Neural crest cell (in vitro differentiated cells): Measurements from ENCODE around the gene TSC2. TPM values are rescaled to one million over a fixed set of nuclear protein-coding genes. Genes with fewer than 3 reads are reported as not detected.

ENCODE experiments used
- DNase-seq: peaks from one replicate; pipeline ENCODE4 v3.0.0; 2021; ENCODE audit warnings: low read depth, mixed read lengths, low spot score
- H3K27ac Mint-ChIP-seq: one replicate; pipeline ENCODE4 v1.8.0; 2021; ENCODE audit warnings: mild to moderate bottlenecking, mixed read lengths; ENCODE audit not compliant: unreplicated experiment
- H3K27me3 Mint-ChIP-seq: 2 replicates; pipeline ENCODE4 v1.8.0; 2021; ENCODE audit warnings: low read depth, mild to moderate bottlenecking, mixed read lengths
- H3K36me3 Mint-ChIP-seq: 2 replicates; pipeline ENCODE4 v1.8.0; 2021; ENCODE audit warnings: low read depth, mild to moderate bottlenecking, mixed read lengths
- H3K4me1 Mint-ChIP-seq: 2 replicates; pipeline ENCODE4 v1.8.0; 2021; ENCODE audit warnings: mixed read lengths
- H3K4me3 Mint-ChIP-seq: one replicate; pipeline ENCODE4 v1.8.0; 2021; ENCODE audit warnings: mild to moderate bottlenecking, mixed read lengths
- H3K9me3 Mint-ChIP-seq: 2 replicates; pipeline ENCODE4 v1.8.0; 2021; ENCODE audit warnings: mixed read lengths
- CTCF ChIP-seq: fragments of 200-600 bp; sonication (generic); conservative IDR thresholded peaks from 2 replicates; pipeline ENCODE4 v1.5.0; 2021; ENCODE audit warnings: antibody characterized with exemption, mild to moderate bottlenecking
- total RNA-seq: library from RNA; stranded (reverse); gene quantifications from 2 replicates; pipeline ENCODE4 v1.2.1, GENCODE V29; 2021

TSC2 gene
- total RNA-seq, 1 donor from 2014 or later, result 175 TPM

DNA sequence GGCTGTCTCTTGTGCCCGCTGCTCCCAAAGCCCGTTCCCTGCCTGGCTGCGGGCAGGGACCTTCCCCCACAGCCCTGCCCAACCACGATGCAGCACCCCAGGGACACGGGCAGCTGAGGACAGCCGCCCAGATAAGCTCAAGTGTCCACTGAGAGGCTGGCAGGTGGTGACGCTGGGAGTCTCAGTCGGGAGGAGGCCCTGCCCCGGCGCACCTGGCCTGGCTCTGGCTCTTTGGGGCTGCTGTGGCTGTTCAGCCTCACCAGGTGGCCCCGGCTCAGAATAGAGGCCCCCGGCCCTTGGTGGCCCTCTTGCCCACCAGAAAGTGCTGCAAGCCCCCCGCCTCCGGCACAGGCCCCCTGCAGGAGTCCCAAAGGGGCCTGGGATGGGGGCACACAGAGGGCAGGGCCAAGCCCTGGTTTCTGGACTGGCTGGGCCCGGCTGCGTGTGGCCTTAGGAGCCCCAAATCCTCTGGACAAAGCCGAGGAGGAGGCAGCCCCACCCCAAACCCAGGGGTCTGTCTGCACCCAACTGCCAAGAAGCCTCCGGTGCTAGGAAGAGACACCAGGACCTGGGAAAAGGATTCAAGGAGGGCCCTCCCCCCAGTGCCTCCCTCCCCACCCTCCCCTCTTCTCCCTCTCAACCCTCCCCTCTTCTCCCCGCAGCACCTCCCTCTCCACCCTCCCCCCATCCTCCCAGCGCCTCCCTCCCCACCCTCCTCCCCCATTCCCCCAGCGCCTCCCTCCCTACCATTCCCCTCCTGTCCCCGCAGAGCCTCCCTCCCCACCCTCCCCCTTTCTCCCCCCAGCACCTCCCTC is 5.4 kb upstream of the TSC2 start:
- TF ChIP-seq CTCF, result no peak
- no peaks in the 10 kb centered on the region for H3K27me3 Mint-ChIP-seq
- DNase-seq, result no peak

GRCh38 chr16:2042986-2043666 is 4.7 kb upstream of the TSC2 start:
- no peaks in the 10 kb centered on the region for H3K27me3 Mint-ChIP-seq
- H3K4me3 Mint-ChIP-seq, result no peak overlapping the region
- DNase-seq, result no peak
- H3K4me1 Mint-ChIP-seq, result peaks cover 14% of the 10 kb centered on the region
- TF ChIP-seq CTCF, result no peak
- no peaks in the 10 kb centered on the region for H3K9me3 Mint-ChIP-seq
- H3K36me3 Mint-ChIP-seq, result no peaks in the 10 kb centered on the region
- H3K27ac Mint-ChIP-seq, result no peak overlapping the region

More for the DNA sequence above, 5.4 kb upstream of the TSC2 start:
- Mint-ChIP-seq H3K36me3 (no peaks in the 10 kb centered on the region), H3K4me3 (no peak overlapping the region), H3K4me1 (peaks cover 14% of the 10 kb centered on the region), H3K27ac (no peak overlapping the region), H3K9me3 (no peaks in the 10 kb centered on the region)

DNA sequence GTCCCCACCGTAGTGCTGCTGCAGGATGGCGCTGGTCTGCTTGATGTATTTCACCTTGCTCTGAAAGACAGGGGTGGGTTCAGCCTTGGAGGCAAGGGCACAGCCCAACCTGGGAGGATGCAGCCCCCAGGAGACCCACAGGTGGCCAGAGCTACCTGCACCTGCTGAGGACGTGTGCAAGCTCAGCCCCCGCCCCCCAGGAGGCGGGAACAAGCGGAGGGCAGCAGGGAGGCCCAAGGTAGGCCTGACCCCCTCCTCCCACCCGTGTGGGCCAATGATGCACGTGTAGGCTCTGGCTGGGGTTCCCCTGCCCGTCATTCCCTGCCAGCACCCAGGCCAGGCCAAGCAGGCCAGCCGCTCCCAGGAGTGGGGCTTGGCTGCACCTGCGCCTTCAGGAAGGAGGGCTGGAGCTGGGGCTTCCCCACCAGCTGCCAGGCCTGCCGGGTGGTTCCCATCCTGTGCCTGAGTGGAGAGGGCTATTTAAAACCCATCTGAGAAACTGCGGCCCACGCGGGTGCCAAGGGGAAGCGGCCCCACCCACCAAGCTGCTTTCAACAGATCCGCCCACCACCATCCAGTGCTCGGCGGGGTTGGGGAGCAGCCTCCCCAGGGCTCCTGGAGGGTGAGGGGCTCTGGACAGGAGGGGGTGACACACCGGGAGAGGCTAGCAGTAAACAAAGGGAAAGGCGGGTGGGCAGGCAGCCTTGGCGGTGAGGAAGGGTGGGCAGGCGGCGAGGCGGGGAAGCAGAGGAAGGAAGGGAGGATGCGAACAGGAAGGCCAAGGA is 3.9 kb upstream of the TSC2 start:
- H3K9me3 Mint-ChIP-seq, result no peaks in the 10 kb centered on the region
- no peak overlapping the region for H3K4me3 Mint-ChIP-seq
- DNase-seq, result no peak
- no peak overlapping the region for H3K27ac Mint-ChIP-seq
- peaks cover 21% of the 10 kb centered on the region for H3K4me1 Mint-ChIP-seq
- TF ChIP-seq CTCF, result no peak
- no peaks in the 10 kb centered on the region for H3K27me3 Mint-ChIP-seq
- H3K36me3 Mint-ChIP-seq, result no peaks in the 10 kb centered on the region

GRCh38 chr16:2044541-2044940 is 3.2 kb upstream of the TSC2 start:
- TF ChIP-seq CTCF, result no peak
- no peak for DNase-seq
- no peaks in the 10 kb centered on the region for H3K27me3 Mint-ChIP-seq
- H3K9me3 Mint-ChIP-seq, result no peaks in the 10 kb centered on the region
- H3K27ac Mint-ChIP-seq, result no peak overlapping the region
- H3K4me1 Mint-ChIP-seq, result peaks cover 20% of the 10 kb centered on the region
- no peak overlapping the region for H3K4me3 Mint-ChIP-seq
- no peaks in the 10 kb centered on the region for H3K36me3 Mint-ChIP-seq
